Astrocyte (in vitro differentiated cells and primary cell): ENCODE data around the gene GGA3.

ENCODE experiments used
- EZH2 ChIP-seq: IDR thresholded peaks from 2 replicates; pipeline ENCODE4 v1.6.1; 2012; ENCODE audit warnings: mild to moderate bottlenecking, low read length, inconsistent platforms; ENCODE audit not compliant: insufficient read depth
- TF ChIP-seq, protein P1 (sequence below): IDR thresholded peaks from 2 replicates; pipeline ENCODE4 v1.5.1; 2011; ENCODE audit warnings: low read depth, mild to moderate bottlenecking, inconsistent platforms, low read length, moderate library complexity; ENCODE audit not compliant: insufficient read depth

DNA sequence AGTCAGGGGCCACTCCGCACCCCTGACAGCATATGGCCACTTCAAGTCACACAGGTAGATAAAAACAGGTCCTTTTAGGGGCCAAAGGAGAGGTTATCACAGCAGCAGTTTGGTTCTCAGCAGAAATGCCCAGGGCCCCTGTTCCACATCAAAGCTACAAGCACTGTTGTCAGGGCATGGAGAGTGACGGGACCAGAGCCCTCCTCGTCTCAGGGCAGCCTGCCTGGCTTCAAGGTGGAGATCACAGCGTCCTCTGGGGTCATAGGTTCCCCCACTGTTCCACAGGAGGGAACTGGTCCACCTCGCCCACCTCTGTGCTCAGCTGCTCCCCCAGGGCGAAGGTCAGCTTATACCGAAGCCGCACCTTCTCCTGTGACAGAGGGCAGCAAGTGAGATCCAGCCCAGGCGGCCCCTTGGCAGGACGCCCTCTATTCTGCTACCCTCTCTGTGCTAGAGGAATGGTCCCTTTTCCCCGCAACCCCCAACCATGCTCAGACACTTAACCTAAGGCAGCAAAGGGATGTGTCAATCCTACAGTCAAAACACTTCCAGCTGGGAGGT, 23.3 kb downstream of the GGA3 start:
- TF ChIP-seq, protein P1, sequence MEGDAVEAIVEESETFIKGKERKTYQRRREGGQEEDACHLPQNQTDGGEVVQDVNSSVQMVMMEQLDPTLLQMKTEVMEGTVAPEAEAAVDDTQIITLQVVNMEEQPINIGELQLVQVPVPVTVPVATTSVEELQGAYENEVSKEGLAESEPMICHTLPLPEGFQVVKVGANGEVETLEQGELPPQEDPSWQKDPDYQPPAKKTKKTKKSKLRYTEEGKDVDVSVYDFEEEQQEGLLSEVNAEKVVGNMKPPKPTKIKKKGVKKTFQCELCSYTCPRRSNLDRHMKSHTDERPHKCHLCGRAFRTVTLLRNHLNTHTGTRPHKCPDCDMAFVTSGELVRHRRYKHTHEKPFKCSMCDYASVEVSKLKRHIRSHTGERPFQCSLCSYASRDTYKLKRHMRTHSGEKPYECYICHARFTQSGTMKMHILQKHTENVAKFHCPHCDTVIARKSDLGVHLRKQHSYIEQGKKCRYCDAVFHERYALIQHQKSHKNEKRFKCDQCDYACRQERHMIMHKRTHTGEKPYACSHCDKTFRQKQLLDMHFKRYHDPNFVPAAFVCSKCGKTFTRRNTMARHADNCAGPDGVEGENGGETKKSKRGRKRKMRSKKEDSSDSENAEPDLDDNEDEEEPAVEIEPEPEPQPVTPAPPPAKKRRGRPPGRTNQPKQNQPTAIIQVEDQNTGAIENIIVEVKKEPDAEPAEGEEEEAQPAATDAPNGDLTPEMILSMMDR: no peak
- TF ChIP-seq EZH2: no peak
